DMS79 (cell line): ENCODE data around the gene LCMT2.

ENCODE experiments used
- DNase-seq: peaks from one replicate; lab custom pipeline; 2025; lab: John Stamatoyannopoulos, UW

LCMT2 gene

GRCh38 chr15:43275740-43276562 lies 54.4 kb downstream of the LCMT2 start:
- DNase-seq: no peak

- DNase-seq: no peak
Observed at GRCh38 chr15:43274136-43274535, 56.2 kb downstream of the LCMT2 start.
